K562 (cell line): ENCODE measurements around the gene FPGS. TPM values are rescaled to one million over a fixed set of nuclear protein-coding genes. Genes with fewer than 3 reads are reported as not detected.

Source experiments
- ATAC-seq: fragments of 200-7000 bp; cut with Tn5 transposase; 3 replicates; pipeline ENCODE4 v1.9.1; 2020; ENCODE audit warnings: moderate library complexity
- BruUV-seq: library from RNA; stranded (reverse); fragments of 400-500 nt; replicated peaks from 2 replicates; lab custom pipeline; 2021; lab: Mats Ljungman, UMichigan
- CTCF ChIA-PET: fragments of 300-600 bp; formaldehyde crosslinking; extraction: SDS; loops from one replicate; lab custom pipeline; 2021; ENCODE audit warnings: low intra/inter-chr PET ratio; lab: Yijun Ruan, JAX
- POLR2A ChIA-PET: fragments of 300-600, 350-650 bp; sonication (Branson Sonifier 250); formaldehyde crosslinking; extraction: SDS; loops from one replicate; lab custom pipeline; 2021; ENCODE audit warnings: antibody characterized with exemption, inconsistent platforms; lab: Yijun Ruan, JAX
- DNase-seq, 4 experiments: peaks; one replicate each; pipeline versions ENCODE4 v3.0.0 to v3.0.0-alpha.2; 2011 to 2018; ENCODE audit warnings: low spot score in 3 of 4, mixed read lengths in 3 of 4; ENCODE audit errors: extremely low read depth in 1 of 4
- FAIRE-seq: peaks from 2 replicates; lab custom pipeline; 2011; peaks lifted over from hg19 to GRCh38; lab: Jason Lieb, UNC
- H2AFZ ChIP-seq: 2 replicates; pipeline ENCODE4 v1.6.0; 2011; ENCODE audit warnings: low read depth, low read length, control low read depth, inconsistent platforms
- H3K27ac ChIP-seq: fragments of 200-600 bp; 3 replicates; pipeline ENCODE4 v1.8.0; 2011; ENCODE audit warnings: low read depth, mild to moderate bottlenecking, control low read depth, inconsistent platforms, low read length, moderate library complexity, mixed read lengths; ENCODE audit errors: extremely low read depth
- H3K27me3 ChIP-seq, 2 experiments: fragments of 300-600 bp in 1 of 2; 2 replicates in 1 of 2; 3 replicates in 1 of 2; pipeline versions ENCODE4 v1.6.0 to v1.8.0; 2011; ENCODE audit warnings: inconsistent platforms in 2 of 2, low read length in 2 of 2, mild to moderate bottlenecking in 1 of 2, mixed read lengths in 1 of 2, moderate library complexity in 1 of 2; ENCODE audit not compliant: control insufficient read depth in 2 of 2, insufficient read depth in 2 of 2
- H3K36me3 ChIP-seq: fragments of 300-600 bp; 3 replicates; pipeline ENCODE4 v1.8.0; 2011; ENCODE audit warnings: mild to moderate bottlenecking, low read length, inconsistent platforms; ENCODE audit not compliant: control insufficient read depth, insufficient read depth
- H3K4me1 ChIP-seq, 2 experiments: fragments of 200-600 bp in 1 of 2; replicated peaks in 1 of 2; 2 replicates in 1 of 2; 3 replicates in 1 of 2; pipeline versions ENCODE4 v1.5.1 to v1.8.0; 2011; ENCODE audit warnings: inconsistent platforms in 2 of 2, low read length in 2 of 2, mild to moderate bottlenecking in 1 of 2, mixed read lengths in 1 of 2, moderate library complexity in 1 of 2; ENCODE audit not compliant: control insufficient read depth in 2 of 2, insufficient read depth in 2 of 2
- H3K4me2 ChIP-seq: 2 replicates; pipeline ENCODE4 v1.6.1; 2011; ENCODE audit warnings: low read length, control low read depth, inconsistent platforms, mixed read lengths; ENCODE audit not compliant: insufficient read depth
- H3K4me3 ChIP-seq: fragments of 200-600 bp; sonication (generic), shearing (Covaris generic); 2 replicates; pipeline ENCODE4 v1.5.1; 2016; ENCODE audit warnings: control low read depth, inconsistent platforms
- H3K79me2 ChIP-seq: fragments of 200-600 bp; 3 replicates; pipeline ENCODE4 v1.8.0; 2011; ENCODE audit warnings: low read length, inconsistent platforms; ENCODE audit not compliant: control insufficient read depth, insufficient read depth
- H3K9ac ChIP-seq, 2 experiments: 2 replicates each; pipeline versions ENCODE4 v1.6.0 to v1.6.1; 2011; ENCODE audit warnings: low read depth in 2 of 2, low read length in 2 of 2, control low read depth in 1 of 2, inconsistent platforms in 1 of 2, mild to moderate bottlenecking in 1 of 2, mixed read lengths in 1 of 2; ENCODE audit not compliant: insufficient read depth in 1 of 2
- H3K9me1 ChIP-seq: one replicate; pipeline ENCODE4 v1.6.0; 2011; ENCODE audit warnings: inconsistent platforms, mild to moderate bottlenecking, low read length, moderate library complexity; ENCODE audit not compliant: control insufficient read depth, insufficient read depth
- H3K9me3 ChIP-seq: replicated peaks from 2 replicates; pipeline ENCODE4 v1.5.1; 2011; ENCODE audit warnings: low read depth, low read length, inconsistent platforms; ENCODE audit not compliant: control insufficient read depth, insufficient read depth
- H4K20me1 ChIP-seq: replicated peaks from 2 replicates; pipeline ENCODE4 v1.6.1; 2011; ENCODE audit warnings: low read length, inconsistent platforms, mixed read lengths; ENCODE audit not compliant: control insufficient read depth, insufficient read depth
- ZNF184 ChIP-seq: sonication (generic); formaldehyde crosslinking; IDR thresholded peaks from 2 replicates; pipeline ENCODE4 v1.5.0; 2020; ENCODE audit warnings: missing genetic modification reagents
- ZNF740 ChIP-seq, 3 experiments: fragments of 200-800 bp in 1 of 3; sonication (Bioruptor generic) in 1 of 3; sonication (generic) in 1 of 3; formaldehyde crosslinking in 1 of 3; IDR thresholded peaks; 2 replicates each; pipeline versions ENCODE4 v1.6.1 to v1.8.0; 2016 to 2022; ENCODE audit warnings: mild to moderate bottlenecking in 2 of 3, missing compliant biosample characterization in 2 of 3, missing genetic modification characterization in 2 of 3, missing genetic modification reagents in 1 of 3
- ZNF785 ChIP-seq: fragments of 250-450 bp; sonication (Bioruptor Pico); IDR thresholded peaks from 2 replicates; pipeline ENCODE4 v1.4.0; 2020; ENCODE audit warnings: mild to moderate bottlenecking
- whole genome bisulfite sequencing: fragments of 100-300 bp; shearing (Covaris generic); methylation state at CpG from one replicate; pipeline ENCODE4 v1.1.6; 2016; ENCODE audit warnings: low coverage, mixed read lengths; ENCODE audit not compliant: insufficient coverage; ENCODE audit errors: missing lambda C conversion rate; 5-methylcytosine and 5-hydroxymethylcytosine counted together
- in situ Hi-C: fragments of 300-500 bp; cut with MboI; formaldehyde crosslinking; loops from 4 replicates; pipeline ENCODE4 v1.15.0; 2018; ENCODE audit warnings: inconsistent platforms, mixed read lengths
- intact Hi-C: fragments of 100-400 bp; cut with micrococcal nuclease; formaldehyde crosslinking; loops from 2 replicates; pipeline ENCODE4 v1.14.2; 2022
- polyA plus RNA-seq, 8 experiments: library from polyadenylated mRNA; depleted of rRNA in 4 of 8; stranded (reverse) in 5 of 8; unstranded in 3 of 8; fragments of >200 nt; fragmentation: Nextera tagmentation in 2 of 8; fragmentation: Illumina TruSeq in 1 of 8; extraction: Ambion mirVana in 2 of 8; extraction: Trizol in 1 of 8; gene quantifications; 2 replicates each; pipeline versions ENCODE4 v1.2.1 to v1.2.3, GENCODE V29; 2011 to 2014; ENCODE audit warnings: inconsistent platforms in 1 of 8, missing spikeins in 1 of 8
- total RNA-seq, 7 experiments: library from RNA; depleted of rRNA in 6 of 7; stranded (reverse); fragments of >200 nt in 6 of 7; fragmentation: Illumina TruSeq in 2 of 7; extraction: Trizol in 2 of 7; gene quantifications; 2 replicates each; pipeline versions ENCODE4 v1.2.1 to v1.2.3, GENCODE V29; 2011 to 2021; ENCODE audit warnings: low replicate concordance in 1 of 7

FPGS gene
- total and polyA plus RNA-seq, 9 of the 15 experiments (the other 6 are each of a cell fraction or from before 2014, with no cell fraction given), result 0.84 to 86.4 (median 59.2) TPM

- H4K20me1 ChIP-seq, result peaks cover 19% of the 10 kb centered on the region
- H2AFZ ChIP-seq, result no peak overlapping the region
- ATAC-seq (no peak), FAIRE-seq (no peak), DNase-seq (no peak)
- peaks cover 2 to 29% of the 10 kb centered on the region in 2 experiments; a peak in 3 of 5 replicates for H3K27me3 ChIP-seq
- H3K27ac ChIP-seq, result no peak overlapping the region
- no peak overlapping the region for H3K4me2 ChIP-seq
- POLR2A ChIA-PET, result interaction anchor here (1.7 kb wide), 1 partner anchor 9 kb away, joined by 3 read pairs; no protein-coding TSS in a partner anchor
- H3K4me3 ChIP-seq, result no peak overlapping the region
- CTCF ChIA-PET, result no interaction called here
- BruUV-seq, result no TSS peak
- H3K9me1 ChIP-seq, result no peaks in the 10 kb centered on the region
- no peak overlapping the region for H3K9ac ChIP-seq
- intact Hi-C loops (no loop called here), in situ Hi-C loops (loop anchor here (25.0 kb wide), 1 partner anchor 607 kb away; the partner anchor contains the start of gene URM1)
- no peaks in the 10 kb centered on the region for H3K36me3 ChIP-seq
- H3K79me2 ChIP-seq, result no peaks in the 10 kb centered on the region
- TF ChIP-seq ZNF740 (CRISPR knock-in tag; IDR thresholded peaks at IDR 0.05) (peak; percentile 61; the same call in 1 of the 2 replicates), ZNF740 (tag; IDR thresholded peaks at IDR 0.05) (no peak), ZNF184 (CRISPR knock-in tag) (peak; percentile 88), ZNF785 (CRISPR knock-in tag) (no peak)
- H3K9me3 ChIP-seq, result no peaks in the 10 kb centered on the region
- H3K4me1 ChIP-seq, result peaks cover 8 to 21% of the 10 kb centered on the region in 2 experiments; a peak in 4 of 5 replicates
- WGBS, result 19% methylated on average over 23 of the region's 61 CpGs
Measured at GRCh38 chr9:127755061-127756060, 47.3 kb upstream of the FPGS start.
